Type B pancreatic cell (in vitro differentiated cells): ENCODE measurements around the gene THRB. TPM values are rescaled to one million over a fixed set of nuclear protein-coding genes. Genes with fewer than 3 reads are reported as not detected.

Experiments used
- DNase-seq: peaks from one replicate; pipeline ENCODE4 v3.0.0; 2021; ENCODE audit warnings: mixed read lengths; ENCODE audit not compliant: unreplicated experiment; ENCODE audit errors: extremely low spot score
- H3K27ac Mint-ChIP-seq: 2 replicates; pipeline ENCODE4 v1.8.0; 2021; ENCODE audit warnings: mild to moderate bottlenecking, mixed read lengths
- H3K27me3 Mint-ChIP-seq: 2 replicates; pipeline ENCODE4 v1.8.0; 2021; ENCODE audit warnings: mixed read lengths
- H3K36me3 Mint-ChIP-seq: 2 replicates; pipeline ENCODE4 v1.8.0; 2021; ENCODE audit warnings: mixed read lengths
- H3K4me1 Mint-ChIP-seq: one replicate; pipeline ENCODE4 v1.8.0; 2021; ENCODE audit warnings: mixed read lengths; ENCODE audit not compliant: unreplicated experiment
- H3K4me3 Mint-ChIP-seq: 2 replicates; pipeline ENCODE4 v1.8.0; 2021; ENCODE audit warnings: mild to moderate bottlenecking, mixed read lengths
- H3K9me3 Mint-ChIP-seq: 2 replicates; pipeline ENCODE4 v1.8.0; 2021; ENCODE audit warnings: mixed read lengths
- CTCF ChIP-seq: fragments of 200-600 bp; sonication (generic); conservative IDR thresholded peaks from 2 replicates; pipeline ENCODE4 v1.5.0; 2021; ENCODE audit warnings: antibody characterized with exemption, mild to moderate bottlenecking
- total RNA-seq: library from RNA; stranded (reverse); gene quantifications from 2 replicates; pipeline ENCODE4 v1.2.1, GENCODE V29; 2021; ENCODE audit warnings: low replicate concordance

Gene THRB
- total RNA-seq, 1 donor from 2014 or later, result 15.6 TPM

GRCh38 chr3:24351779-24352469 is 142.7 kb downstream of the THRB start:
- Mint-ChIP-seq H3K27ac (peak overlapping the region; percentile 25), H3K27me3 (no peaks in the 10 kb centered on the region), H3K4me3 (no peak overlapping the region), H3K36me3 (no peaks in the 10 kb centered on the region), H3K9me3 (peaks cover 4% of the 10 kb centered on the region), H3K4me1 (peaks cover 9% of the 10 kb centered on the region)
- no peak for TF ChIP-seq CTCF
- no peak for DNase-seq

- TF ChIP-seq CTCF, result no peak
- peaks cover 9% of the 10 kb centered on the region for H3K4me1 Mint-ChIP-seq
- H3K36me3 Mint-ChIP-seq, result no peaks in the 10 kb centered on the region
- H3K9me3 Mint-ChIP-seq, result peaks cover 3% of the 10 kb centered on the region
- no peak for DNase-seq
- no peak overlapping the region for H3K4me3 Mint-ChIP-seq
- no peaks in the 10 kb centered on the region for H3K27me3 Mint-ChIP-seq
- no peak overlapping the region for H3K27ac Mint-ChIP-seq
Observed at GRCh38 chr3:24349367-24350019, 145.2 kb downstream of the THRB start.

GRCh38 chr3:24348348-24348747 is 146.3 kb downstream of the THRB start:
- Mint-ChIP-seq H3K27me3 (no peaks in the 10 kb centered on the region), H3K36me3 (no peaks in the 10 kb centered on the region), H3K9me3 (no peaks in the 10 kb centered on the region), H3K4me3 (no peak overlapping the region), H3K27ac (no peak overlapping the region), H3K4me1 (peaks cover 12% of the 10 kb centered on the region)
- no peak for TF ChIP-seq CTCF
- no peak for DNase-seq

- TF ChIP-seq CTCF, result no peak
- Mint-ChIP-seq H3K4me3 (no peak overlapping the region), H3K4me1 (peaks cover 5% of the 10 kb centered on the region), H3K9me3 (no peaks in the 10 kb centered on the region), H3K27ac (no peak overlapping the region), H3K36me3 (no peaks in the 10 kb centered on the region), H3K27me3 (no peaks in the 10 kb centered on the region)
- no peak for DNase-seq
Observed at GRCh38 chr3:24344784-24345439, 149.7 kb downstream of the THRB start.

GRCh38 chr3:24343084-24343783 is 151.4 kb downstream of the THRB start:
- Mint-ChIP-seq H3K27me3 (no peaks in the 10 kb centered on the region), H3K36me3 (no peaks in the 10 kb centered on the region), H3K4me3 (no peak overlapping the region), H3K9me3 (no peaks in the 10 kb centered on the region), H3K4me1 (peaks cover 5% of the 10 kb centered on the region), H3K27ac (no peak overlapping the region)
- TF ChIP-seq CTCF, result no peak
- no peak for DNase-seq
